NCI-H2227 (cell line): ENCODE measurements around the gene VRTN.
"Not testable (repeated sequence)": the region's sequence is repeated elsewhere in the genome, so short reads cannot be mapped to it uniquely, and the experiment has no call there.

ENCODE experiments used
- DNase-seq: peaks from one replicate; lab custom pipeline; 2025; ENCODE audit not compliant: unreplicated experiment; lab: John Stamatoyannopoulos, UW

Gene VRTN

GRCh38 chr14:74348241-74348734, at the start of gene VRTN:
VRTN (plus strand) TSS chr14:74348471; CDS start chr14:74356784, 8,313 bp downstream.
- no peak for DNase-seq

- DNase-seq = no peak
These were observed 49.2 kb upstream of the VRTN start for GRCh38 chr14:74299061-74299545.

- DNase-seq = no peak
These were observed 46.6 kb upstream of the VRTN start for GRCh38 chr14:74301594-74302151.

GRCh38 chr14:74302152-74302628, 46.1 kb upstream of the VRTN start:
- peak; percentile 54 for DNase-seq

GRCh38 chr14:74302634-74303569, 45.4 kb upstream of the VRTN start, which contains the start of gene ABCD4:
ABCD4 (minus strand) TSS chr14:74302934; CDS start chr14:74302912, 22 bp downstream.
- peak; percentile 96 for DNase-seq

GRCh38 chr14:74308695-74309094, 39.6 kb upstream of the VRTN start:
- DNase-seq = no peak

- no peak for DNase-seq
These were observed 38.9 kb upstream of the VRTN start for GRCh38 chr14:74309125-74310022.

GRCh38 chr14:74312161-74312560, 36.1 kb upstream of the VRTN start:
- no peak for DNase-seq

- no peak for DNase-seq
These were observed 34.7 kb upstream of the VRTN start for GRCh38 chr14:74313601-74314000.

GRCh38 chr14:74314576-74314975, 33.7 kb upstream of the VRTN start:
- no peak for DNase-seq

GRCh38 chr14:74324931-74325361, 23.3 kb upstream of the VRTN start:
- DNase-seq = peak; percentile 50

- no peak for DNase-seq
These were observed 22.8 kb upstream of the VRTN start for GRCh38 chr14:74325446-74325845.

- peak; percentile 86 for DNase-seq
These were observed 21.7 kb upstream of the VRTN start for GRCh38 chr14:74326369-74327152.

- DNase-seq = not testable (repeated sequence)
These were observed 18.2 kb upstream of the VRTN start for GRCh38 chr14:74329950-74330552.

- DNase-seq = no peak
These were observed 14.4 kb upstream of the VRTN start for GRCh38 chr14:74333909-74334308.

- DNase-seq = no peak
These were observed 1.9 kb upstream of the VRTN start for GRCh38 chr14:74346341-74346740.

- no peak for DNase-seq
These were observed 1.0 kb upstream of the VRTN start for GRCh38 chr14:74347097-74347794.

- no peak for DNase-seq
These were observed 523 bp upstream of the VRTN start for GRCh38 chr14:74347795-74348100.
